ENCODE measurements around the gene UROS.

The UROS gene

DNA sequence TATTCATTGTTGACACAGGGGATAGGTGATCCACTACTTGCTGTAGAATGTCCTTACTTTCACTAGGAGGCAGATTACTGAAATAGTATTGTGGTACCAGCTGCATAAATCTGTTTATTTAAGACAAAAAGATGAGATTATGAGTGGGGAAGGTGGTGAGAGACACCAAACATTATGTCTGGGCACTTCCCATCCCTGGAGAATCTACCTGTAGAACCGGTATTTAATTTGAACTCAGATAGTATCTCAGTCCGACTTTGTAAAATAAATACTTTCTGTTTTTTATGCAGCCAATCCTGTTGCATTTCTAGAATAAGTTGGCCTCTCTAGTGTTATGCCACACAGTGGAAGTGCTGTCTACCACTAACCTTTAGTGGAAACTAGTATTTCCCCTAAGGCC lies 13.7 kb upstream of the UROS start:
- DNase-seq (ENCODE audit: low read depth): no peak

DNA sequence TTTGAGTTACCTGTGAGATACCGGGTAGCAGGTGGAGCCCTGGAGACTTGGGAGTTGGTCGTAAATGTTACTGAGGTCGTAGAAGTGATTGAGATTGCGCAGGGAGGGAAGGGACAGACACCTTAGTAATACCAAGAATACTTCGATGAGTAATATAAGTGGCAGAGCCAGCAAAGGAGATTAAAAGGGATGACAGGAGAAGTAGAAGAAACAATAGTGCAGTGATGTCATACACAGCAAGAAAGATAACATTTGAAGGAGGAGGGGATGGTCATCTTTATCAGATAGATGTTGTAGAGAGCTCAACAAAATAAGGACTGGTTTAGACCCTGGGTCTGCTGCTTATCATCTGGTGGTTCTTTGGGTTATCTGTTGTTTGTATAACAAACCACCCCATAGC lies 5.3 kb upstream of the UROS start:
- no peak for DNase-seq (ENCODE audit: low read depth)

DNA sequence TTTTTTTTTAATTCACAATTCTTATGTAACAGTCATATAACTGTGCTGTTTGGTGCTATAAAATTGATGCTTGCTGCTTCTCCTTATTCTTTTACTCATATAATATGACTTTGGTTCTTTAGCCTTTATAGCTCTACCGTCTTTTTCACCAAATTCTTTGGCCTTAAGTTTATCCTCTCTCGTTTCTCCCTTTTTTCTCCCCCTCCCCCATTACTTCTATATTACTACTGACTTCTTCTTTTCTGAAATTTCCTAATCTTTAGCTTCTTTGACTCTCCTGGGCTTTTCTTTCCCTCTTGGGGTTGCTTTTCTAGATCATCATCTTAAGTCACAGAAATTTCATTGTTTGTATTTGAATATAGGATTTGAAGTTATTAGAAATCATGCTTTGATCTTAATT lies 4.1 kb upstream of the UROS start:
- DNase-seq (ENCODE audit: low read depth): no peak

DNA sequence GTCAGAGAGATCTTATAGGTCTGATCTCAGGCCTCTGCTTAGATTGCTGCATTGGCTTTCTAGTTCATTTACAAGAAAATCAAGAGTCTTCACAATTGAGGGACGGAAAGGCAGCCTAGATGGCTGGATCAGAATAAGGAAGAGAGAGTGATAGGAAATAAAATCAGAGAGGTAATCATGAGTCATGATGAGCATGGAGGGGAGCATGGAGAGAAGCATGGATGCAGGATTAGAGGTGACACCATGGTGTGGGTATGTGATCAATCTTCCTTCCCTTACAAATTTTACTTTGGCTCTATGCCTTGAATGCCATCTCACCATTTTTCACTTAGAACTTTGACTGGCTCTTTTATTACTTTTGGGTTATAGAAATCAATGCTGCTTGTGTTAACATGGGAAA lies 1.7 kb upstream of the UROS start:
- DNase-seq (ENCODE audit: low read depth): no peak

DNA sequence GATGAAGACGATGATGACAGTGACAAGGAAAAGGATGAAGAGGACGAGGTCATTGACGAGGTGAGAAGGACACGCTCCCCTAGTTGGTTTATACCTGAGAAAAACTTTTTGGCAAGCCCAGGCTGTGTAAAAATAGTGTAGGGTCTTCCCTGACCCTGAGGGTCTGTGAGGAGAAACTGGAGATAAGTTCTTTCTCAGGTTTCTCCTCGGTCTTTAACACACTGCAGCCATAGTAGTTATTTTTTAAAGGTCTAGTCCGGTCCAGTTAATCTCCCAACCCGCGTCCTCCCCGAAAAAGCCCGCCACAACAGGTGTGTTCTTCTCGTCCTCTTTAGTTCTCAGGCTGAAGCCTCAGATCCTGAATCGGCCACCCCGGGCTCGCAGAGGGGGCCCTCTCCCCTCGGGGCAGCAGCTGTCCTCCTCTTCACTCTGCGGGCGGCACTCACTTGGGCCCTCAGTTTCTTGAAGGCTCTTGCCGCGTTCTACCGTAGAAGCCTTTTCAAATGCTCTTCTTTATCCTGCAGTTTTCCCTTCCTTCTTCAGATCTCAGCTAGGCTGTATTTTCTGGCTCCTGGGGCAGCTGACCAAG lies 699 bp upstream of the UROS start:
- DNase-seq (ENCODE audit: low read depth): no peak

DNA sequence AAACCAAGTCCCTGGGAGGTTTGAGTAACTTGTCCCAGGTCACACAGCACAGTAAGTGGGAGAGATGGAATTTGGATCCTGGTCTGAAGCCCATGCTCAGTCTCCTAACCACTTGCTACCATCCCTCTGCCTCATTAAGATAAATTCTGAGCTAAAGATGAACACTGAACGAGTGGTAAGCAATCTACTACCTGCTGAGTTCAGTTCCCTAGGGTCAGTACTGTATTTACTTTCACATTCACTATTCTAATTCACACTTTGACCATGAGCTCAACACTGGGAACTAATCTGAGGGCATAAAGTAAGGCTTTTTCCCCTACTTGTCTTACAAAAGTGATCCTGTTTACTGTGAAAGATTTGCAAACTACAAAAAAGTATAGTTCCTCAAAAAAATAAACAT lies 2.4 kb downstream of the UROS start:
- no peak for DNase-seq (ENCODE audit: low read depth)

DNA sequence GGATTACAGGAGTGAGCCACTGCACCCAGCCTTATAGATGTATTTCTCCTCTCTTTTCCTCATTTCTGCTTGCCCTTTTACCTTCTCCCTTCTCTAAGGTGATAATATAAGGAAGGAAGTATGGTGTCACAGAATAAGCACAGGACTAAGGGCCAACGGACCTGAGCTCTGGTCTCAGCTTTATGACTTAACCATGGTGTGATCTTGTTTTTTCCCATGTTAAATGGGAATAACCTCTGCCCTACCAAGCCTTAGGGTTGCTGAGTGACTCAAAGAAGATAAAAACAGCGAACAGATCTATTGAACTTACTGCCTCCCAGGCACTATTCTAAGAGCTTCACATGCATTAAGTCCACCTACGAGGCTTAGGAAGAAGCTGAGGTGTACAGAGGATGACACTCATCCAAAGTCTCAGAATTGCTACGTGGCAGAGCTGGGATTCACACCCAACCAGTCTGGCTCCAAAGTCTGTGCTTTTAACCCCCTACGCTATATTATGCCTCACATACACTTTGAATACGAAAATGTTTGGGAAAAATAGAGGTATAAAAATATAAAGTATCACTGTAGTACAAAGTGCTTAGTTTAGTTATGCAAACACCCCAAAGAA lies 5.6 kb downstream of the UROS start:
- no peak for DNase-seq (ENCODE audit: low read depth)

DNA sequence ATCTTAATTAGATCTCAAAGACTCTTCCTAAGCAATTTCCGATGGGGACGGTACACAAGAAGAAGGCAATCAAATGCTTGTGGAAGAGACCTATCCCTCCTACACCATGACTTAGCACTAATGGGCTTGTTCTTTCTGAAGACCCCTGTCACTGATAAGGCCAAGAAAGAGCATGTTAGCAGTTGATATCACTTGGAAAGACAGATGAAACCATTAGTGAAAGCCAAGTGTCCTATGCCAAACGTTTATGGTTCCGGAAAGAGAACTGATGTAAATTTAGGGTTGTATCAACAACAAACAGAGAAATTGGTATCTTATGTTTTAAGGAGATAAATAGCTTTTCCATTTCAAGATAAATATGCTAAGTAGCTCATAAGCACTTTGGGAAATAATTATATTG lies 6.5 kb downstream of the UROS start:
- no peak for DNase-seq (ENCODE audit: low read depth)

DNA sequence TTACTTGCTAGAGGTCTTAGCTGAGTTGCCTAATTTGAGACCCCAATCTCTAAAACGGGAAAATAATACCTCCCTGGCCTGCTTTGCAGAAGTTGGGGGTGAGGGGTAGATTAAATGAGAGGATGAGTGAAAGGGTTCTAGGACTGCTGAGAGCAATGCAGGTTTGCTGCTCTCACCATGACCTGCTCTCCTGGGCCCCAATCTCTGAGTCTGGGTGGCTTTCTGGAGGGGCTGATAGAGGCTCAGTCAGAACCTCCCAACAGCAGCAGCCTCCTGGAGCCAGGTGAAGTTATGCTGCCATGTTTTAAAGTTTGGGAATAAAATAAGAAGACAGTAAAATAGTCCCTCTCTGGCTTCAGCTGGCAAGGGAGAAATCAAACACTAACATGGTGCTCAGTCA lies 7.3 kb downstream of the UROS start:
- no peak for DNase-seq (ENCODE audit: low read depth)

DNA sequence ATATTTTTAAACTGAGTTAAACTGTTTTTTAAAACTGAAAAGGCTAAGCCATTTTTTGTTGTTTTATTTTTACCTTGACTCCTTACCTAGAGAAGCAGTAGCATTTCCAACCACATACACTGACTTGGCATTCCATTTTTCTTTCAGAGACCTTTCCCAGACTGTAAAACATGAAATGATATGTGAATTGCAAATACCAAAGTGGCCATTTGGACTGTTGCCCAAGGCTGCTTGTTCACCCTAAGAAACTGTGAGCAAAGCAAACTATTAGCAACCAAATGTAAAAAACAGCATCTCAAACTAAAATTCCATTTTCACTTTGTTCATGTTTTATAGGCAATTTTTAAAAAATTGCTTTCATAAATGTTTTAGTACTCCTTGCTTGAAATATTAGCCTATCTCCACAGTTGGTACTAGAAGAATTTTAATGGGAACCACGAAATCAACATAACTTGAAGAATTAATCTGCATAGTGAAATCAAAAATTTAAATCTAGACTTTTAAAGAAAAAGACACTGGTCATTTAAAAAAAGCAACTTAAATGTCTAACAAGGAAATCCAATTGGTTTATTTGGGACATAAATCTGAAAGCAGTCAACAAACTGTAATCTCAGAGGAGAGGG lies 10.8 kb downstream of the UROS start:
- DNase-seq (ENCODE audit: low read depth): no peak

DNA sequence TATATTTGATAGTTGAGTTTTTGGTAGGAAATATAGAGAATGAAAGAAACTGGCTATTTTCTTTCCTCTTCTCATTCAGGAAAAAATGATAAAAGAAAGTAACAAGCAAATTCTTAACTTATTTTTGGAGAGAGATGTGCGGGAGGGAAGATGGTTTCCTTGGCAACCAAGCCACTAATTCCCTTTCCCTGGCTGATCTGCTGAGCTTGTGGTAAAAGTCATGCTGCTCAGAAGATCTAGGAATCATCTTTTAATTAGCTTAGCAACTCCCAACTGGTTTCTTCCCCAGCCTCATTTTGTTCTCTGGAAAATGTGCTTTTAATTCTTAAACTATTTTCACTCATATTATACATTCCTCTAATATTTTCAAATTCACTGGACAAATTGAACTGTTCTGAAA lies 11.8 kb downstream of the UROS start:
- DNase-seq (ENCODE audit: low read depth): no peak

DNA sequence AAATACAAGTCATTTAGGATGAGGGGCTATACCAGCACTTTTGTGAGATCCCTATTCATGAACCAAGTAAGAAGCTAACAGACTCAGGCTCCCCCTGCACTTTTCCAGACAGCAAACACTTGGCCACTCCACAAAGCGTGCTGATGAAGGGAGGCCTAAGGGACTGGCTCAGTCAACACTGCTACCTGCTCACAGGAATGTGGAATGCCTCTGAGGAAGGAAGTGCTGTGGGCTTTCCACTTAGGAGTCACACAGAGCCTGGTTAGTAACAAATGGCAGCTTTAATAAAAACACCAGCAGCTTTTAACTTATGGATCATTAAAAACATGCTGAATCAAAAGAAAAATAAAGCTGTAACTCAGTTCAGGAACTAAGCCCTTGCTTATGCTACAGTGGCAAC lies 15.0 kb downstream of the UROS start:
- no peak for DNase-seq (ENCODE audit: low read depth)

DNA sequence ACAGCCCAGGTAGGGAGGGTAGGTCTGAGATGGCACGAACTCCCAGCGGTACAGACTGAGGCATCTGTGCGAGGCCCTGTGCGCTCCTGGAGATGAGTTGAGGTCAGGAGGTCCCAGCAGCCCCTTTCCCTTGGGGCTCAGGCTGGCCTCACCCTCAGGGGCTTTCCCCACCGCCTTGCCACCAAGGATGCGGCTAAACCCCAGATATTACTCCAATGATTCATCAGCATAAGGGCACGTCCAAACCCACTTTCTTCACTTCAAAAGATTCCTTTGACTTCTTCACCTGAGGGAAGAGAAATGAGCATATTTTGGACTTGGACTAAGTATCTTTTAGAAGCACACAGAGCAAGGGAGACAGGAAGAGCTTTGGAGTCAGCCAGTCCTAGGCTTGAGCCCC lies 20.3 kb downstream of the UROS start:
- no peak for DNase-seq (ENCODE audit: low read depth)

DNA sequence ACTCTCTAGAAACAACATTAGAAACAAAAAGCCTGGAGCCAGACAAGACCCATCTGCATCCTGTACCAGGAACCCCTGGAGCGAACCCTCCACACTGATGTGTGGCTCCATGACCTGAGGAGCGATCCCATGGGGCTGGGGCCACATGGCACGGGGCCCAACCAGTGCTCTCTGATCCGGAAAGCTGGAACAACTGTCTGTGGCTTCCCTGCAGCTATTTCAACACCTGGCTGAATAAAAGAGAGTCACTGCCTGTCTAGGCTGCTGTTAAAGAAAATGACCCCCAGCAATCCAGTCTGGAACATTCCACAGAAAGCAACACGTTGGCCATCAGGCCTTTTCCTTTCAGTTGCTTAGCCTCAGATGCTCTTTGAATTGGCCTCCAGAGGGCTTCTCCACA lies 20.9 kb downstream of the UROS start:
- no peak for DNase-seq (ENCODE audit: low read depth)

DNA sequence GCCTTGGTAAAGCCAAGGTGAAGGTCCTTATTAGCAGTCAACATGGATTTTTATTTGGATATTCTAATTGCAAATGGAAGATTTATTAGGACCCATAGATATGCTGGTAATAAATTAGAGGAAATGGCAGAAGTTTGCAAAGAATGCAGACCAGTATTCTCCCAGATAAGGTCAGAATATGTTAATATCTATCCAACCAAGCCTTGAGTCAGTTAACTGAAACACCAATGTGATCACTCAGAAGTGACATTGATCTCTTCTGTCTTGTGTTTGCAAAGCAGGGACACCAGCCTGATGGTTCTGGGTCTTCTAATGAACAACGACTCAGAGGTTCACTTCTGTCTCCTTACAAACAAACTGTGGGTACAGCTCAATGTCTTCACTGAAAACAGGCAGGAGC lies 21.5 kb downstream of the UROS start:
- DNase-seq (ENCODE audit: low read depth): no peak

DNA sequence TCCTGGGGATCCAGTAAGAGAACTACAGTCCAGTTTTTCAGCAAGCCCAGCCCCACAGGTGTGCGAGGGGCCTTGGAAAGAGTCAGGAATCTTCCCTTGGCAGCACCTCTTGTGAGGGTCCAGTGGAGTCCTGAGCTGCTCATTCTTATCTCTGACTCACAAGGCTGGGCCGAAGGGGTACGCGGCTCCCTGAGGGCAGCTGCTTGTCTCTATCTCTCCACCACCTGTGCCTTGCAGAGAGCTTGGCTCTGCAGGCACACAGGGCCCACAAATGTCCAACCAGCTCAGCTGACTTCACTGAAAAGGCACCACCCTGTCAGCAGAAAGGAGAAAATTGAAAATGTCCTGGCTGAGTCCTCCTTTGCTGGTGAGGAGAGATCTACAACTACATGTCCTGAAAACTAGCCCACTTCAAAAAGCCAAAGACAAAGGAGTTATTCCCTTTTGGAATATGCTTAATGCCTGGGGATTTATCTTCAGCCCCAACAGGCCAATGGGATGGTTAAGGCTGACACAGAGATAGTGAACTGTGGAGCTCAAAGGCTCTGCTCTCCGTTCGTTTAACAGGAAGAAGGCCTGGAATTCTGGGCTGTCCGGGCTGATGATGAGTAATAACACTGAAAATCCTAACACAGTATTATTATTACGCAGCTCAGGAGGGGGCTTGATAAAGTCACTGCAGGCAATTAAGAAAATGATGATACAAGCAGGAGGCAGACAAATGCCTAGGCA lies 23.4 kb downstream of the UROS start:
- no peak for DNase-seq (ENCODE audit: low read depth)

DNA sequence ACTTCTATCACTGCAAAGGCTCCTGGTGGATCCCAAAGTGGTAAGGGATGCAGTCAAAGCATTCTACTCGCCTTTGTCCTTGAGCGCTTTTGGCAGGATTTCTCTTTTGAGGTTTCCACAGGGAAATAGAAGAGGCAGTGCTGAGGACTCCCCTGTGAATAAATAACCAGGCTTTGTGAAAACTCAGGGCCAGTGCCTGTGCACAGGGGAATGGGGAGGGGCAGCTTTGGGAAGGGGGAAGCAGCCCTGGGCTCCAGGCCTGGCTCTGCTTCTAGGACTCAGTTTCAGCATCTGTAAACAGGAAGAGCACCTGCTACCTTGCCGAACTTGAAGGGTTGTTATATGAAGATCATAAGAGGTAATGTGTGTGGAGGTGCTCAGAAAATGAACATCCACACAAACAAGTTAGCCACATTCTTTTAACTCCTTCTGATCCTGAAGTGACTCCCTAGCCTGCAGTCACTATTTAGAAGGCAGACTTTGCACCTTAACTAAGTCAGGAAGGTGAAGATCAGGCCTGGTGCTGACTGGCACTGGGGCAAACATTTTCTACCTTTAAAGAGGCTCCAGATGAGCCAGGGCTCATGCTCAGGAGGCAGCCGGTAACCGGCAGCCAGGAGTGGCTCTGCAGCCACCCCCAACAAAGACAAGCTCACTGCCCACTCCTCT lies 24.9 kb downstream of the UROS start:
- no peak for DNase-seq (ENCODE audit: low read depth)

DNA sequence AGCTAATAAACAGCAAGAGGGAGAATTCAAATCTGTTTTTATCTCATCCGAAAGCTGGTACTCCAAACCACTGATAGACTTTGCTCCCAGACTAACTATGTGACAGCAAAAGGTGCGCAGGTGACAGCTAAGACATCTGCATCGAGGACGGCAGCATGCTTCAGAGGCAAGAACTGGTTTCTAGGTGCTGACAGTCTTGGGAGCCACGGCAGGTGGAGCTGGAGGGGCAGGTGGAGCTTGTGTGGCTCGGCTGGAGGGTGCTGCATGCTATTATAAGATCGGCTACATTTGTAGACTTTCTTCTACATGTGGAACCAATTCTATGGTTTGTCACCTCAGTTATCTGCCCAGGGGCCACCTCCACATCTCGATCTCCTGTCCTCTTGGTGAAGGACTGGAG lies 25.6 kb downstream of the UROS start:
- no peak for DNase-seq (ENCODE audit: low read depth)

DNA sequence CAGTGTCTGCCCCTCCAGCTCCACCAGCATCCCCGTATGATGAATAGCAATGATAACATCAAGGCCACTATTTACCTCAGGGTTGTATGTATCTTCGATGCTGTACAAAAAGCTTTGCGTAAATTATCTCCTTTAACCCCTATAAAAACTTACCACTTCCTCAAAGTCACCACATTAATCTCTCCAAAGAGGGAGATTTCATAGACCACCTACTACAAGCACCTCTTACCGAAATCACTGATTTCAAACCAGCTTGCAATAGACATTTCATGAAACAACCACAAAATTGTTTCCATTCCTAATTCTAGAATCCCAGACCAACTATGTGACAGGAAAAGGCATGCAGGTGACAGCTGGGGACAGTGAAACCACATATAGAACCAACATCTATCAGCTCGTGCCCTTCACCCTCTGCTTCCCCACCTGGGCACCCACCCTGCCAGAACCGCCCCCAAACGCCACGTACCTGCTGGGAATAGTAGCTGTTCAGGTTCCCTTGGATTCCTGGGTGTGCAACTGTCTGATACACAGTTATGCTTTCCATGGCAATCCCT lies 27.3 kb downstream of the UROS start:
- no peak for DNase-seq (ENCODE audit: low read depth)

DNA sequence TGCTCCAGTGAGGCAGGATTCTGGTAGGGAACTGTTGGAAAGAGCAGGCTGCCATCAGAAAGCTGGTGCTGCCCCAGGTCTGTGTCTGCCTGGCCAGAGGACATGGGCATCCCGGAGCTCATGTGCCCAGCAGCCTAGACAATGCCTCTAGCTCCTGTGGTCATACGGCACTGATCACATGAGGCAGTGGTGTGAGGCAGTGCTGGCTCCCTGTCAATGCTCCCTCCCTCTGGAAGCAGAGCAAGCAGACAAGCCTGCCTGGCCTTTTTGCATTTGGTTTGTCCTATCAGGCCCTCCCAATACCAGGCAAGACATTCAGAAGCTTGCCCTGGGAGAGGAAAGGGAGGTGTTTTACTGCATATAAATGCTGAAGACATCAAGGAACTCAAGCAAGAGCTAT lies 27.9 kb downstream of the UROS start:
- DNase-seq (ENCODE audit: low read depth): no peak

DNA sequence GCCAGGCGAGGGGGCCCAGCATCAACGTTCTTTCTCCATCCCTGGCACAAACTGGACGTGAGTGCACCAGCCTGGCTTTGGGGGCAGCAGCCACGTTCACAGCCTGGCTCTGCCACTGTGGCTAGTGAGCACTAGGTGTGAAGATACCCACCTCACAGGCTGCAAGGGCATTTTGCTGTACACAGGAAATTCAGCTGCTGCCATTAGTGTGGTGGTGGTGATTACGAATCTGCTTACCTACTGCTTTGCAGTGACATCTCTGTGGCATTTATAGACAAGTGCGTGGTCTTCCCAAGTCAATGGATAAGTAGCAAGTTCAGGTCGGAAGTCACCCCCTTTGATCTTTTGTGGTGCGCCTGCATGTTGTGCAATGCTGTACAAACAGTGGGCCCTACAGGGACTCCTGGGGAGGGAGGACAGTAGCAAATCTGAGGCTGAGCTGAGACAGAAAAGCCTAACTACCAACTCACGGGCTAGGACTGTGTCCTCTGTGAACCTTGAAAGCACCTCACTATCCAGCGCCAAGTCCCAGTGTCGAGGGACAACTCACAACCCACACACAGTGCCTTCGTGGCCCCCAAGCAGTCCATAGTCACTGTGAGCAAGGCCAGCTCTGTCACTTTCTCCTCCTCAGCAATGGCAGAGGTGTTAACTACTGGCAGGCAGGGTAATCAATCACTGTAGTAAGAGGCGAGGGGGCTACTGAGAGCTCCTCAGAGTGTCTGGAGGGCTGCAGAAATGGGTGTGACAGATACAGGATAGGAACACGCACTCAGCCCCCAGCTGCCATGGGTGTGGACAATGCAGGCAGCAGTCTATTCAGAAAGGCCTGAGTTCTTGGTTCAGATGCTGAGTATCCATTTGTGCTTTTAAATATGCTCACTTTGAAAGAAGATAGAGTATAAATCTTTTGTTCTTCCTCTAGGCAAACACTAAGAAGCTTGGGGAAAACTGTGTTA lies 30.4 kb downstream of the UROS start:
- DNase-seq (ENCODE audit: low read depth): no peak

Data from activated T-cell treated with anti-CD3 and anti-CD28 coated beads for 24 hours (primary cell).